ENCODE results near the gene CSGALNACT2.

CSGALNACT2 gene

GRCh38 chr10:43230101-43230908 is 92.1 kb downstream of the CSGALNACT2 start:
- DNase-seq: no peak

GRCh38 chr10:43230909-43231522 is 92.8 kb downstream of the CSGALNACT2 start:
- no peak for DNase-seq

GRCh38 chr10:43231523-43232078 is 93.4 kb downstream of the CSGALNACT2 start:
- DNase-seq: no peak

DNA sequence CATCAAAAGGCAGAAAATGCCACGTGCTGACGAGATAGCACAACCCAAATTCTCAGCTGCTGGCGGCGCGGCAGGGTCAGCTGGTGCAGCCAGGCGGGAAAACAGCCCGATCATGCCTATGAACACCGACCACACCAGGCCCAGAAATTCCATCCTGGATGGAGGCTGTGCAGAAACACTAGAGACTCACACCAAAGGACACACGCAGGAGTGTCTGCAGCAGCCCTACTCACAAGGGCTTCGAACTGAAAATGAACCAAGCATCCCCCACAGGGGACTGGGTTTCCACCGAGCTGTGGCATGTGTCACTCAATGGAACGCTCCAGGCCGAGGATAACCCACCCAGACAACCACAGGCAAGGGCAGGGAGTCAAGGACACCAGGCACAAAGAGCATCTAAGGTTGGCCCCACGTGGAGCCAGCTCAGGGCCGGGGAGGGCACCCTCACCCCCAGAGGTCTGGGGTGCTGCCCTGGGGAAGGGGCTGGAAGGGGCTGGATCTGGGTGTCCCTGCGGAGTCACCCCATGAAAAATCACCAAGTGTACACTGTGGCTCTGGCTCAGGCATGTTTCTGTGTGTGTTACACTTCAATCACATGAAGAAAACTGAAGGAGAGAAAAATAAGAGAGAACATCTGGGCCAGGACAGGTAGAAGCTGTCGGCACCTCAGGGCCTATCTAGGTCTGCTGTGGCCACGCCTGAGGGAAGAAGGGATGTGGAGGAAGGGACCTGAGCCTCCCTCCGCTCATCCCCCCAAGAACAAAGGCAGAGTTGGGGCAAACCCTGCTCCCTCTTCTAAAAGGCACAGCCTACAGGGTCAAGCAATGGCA is 95.6 kb downstream of the CSGALNACT2 start:
- DNase-seq: no peak

GRCh38 chr10:43234471-43235041 is 96.3 kb downstream of the CSGALNACT2 start:
- no peak for DNase-seq
